CD14-positive monocyte (primary cell): ENCODE results near the gene GARIN1A. TPM values are rescaled to one million over a fixed set of nuclear protein-coding genes. Genes with fewer than 3 reads are reported as not detected.
"Not testable (repeated sequence)": the region's sequence is repeated elsewhere in the genome, so short reads cannot be mapped to it uniquely, and the experiment has no call there.

ENCODE experiments used
- DNase-seq, 3 donors: peaks; one replicate each; pipeline ENCODE4 v3.0.0-alpha.2; 2011 to 2022
- H2AFZ ChIP-seq: 2 replicates; pipeline ENCODE4 v1.6.0; 2012; ENCODE audit warnings: mild to moderate bottlenecking, low read depth, low read length, inconsistent platforms; ENCODE audit not compliant: insufficient read depth, poor library complexity, severe bottlenecking
- H3K27ac ChIP-seq, 2 donors: 1 replicate in 1 of 2; 2 replicates in 1 of 2; pipeline ENCODE4 v1.5.1; 2012 to 2013; ENCODE audit warnings: low read length in 2 of 2, control low read depth in 1 of 2, inconsistent platforms in 1 of 2, low read depth in 1 of 2, mild to moderate bottlenecking in 1 of 2
- H3K27me3 ChIP-seq, 2 donors: one replicate each; pipeline versions ENCODE4 v1.6.0 to v1.6.1; 2011 to 2013; ENCODE audit warnings: low read length in 2 of 2; ENCODE audit not compliant: control insufficient read depth in 2 of 2, insufficient read depth in 2 of 2
- H3K36me3 ChIP-seq, 2 donors: replicated peaks in 1 of 2; 1 replicate in 1 of 2; 2 replicates in 1 of 2; pipeline versions ENCODE4 v1.5.1 to v1.6.1; 2012 to 2013; ENCODE audit warnings: low read length in 2 of 2, control low read depth in 1 of 2, inconsistent platforms in 1 of 2, mild to moderate bottlenecking in 1 of 2; ENCODE audit not compliant: insufficient read depth in 2 of 2, control insufficient read depth in 1 of 2
- H3K4me1 ChIP-seq, 2 donors: 1 replicate in 1 of 2; 2 replicates in 1 of 2; pipeline versions ENCODE4 v1.5.1 to v1.6.1; 2012 to 2013; ENCODE audit warnings: low read length in 2 of 2, control low read depth in 1 of 2, inconsistent platforms in 1 of 2, mild to moderate bottlenecking in 1 of 2, moderate library complexity in 1 of 2; ENCODE audit not compliant: insufficient read depth in 2 of 2, control insufficient read depth in 1 of 2
- H3K4me2 ChIP-seq: replicated peaks from 2 replicates; pipeline ENCODE3; 2012; ENCODE audit warnings: low read length, moderate library complexity, mild to moderate bottlenecking; ENCODE audit not compliant: poor library complexity, severe bottlenecking; ENCODE audit errors: extremely low read depth
- H3K4me3 ChIP-seq, 3 experiments: fragments of 200-600 bp in 1 of 3; sonication (generic) in 1 of 3; replicated peaks in 1 of 3; 1 replicate in 2 of 3; 2 replicates in 1 of 3; pipeline ENCODE4 v1.5.1; 2011 to 2013; ENCODE audit warnings: low read length in 3 of 3, mild to moderate bottlenecking in 3 of 3, control low read depth in 2 of 3, low read depth in 2 of 3, inconsistent platforms in 1 of 3, moderate library complexity in 1 of 3
- H3K79me2 ChIP-seq: 2 replicates; pipeline ENCODE4 v1.6.0; 2012; ENCODE audit warnings: mild to moderate bottlenecking, control low read depth, inconsistent platforms, low read length, moderate library complexity; ENCODE audit not compliant: insufficient read depth
- H3K9ac ChIP-seq: 2 replicates; pipeline ENCODE4 v1.6.0; 2017; ENCODE audit warnings: low read length, mild to moderate bottlenecking; ENCODE audit not compliant: insufficient read depth, poor library complexity, severe bottlenecking
- H3K9me3 ChIP-seq, 2 donors: replicated peaks in 1 of 2; 1 replicate in 1 of 2; 2 replicates in 1 of 2; pipeline versions ENCODE4 v1.5.1 to v1.6.1; 2012 to 2013; ENCODE audit warnings: low read length in 2 of 2, control low read depth in 1 of 2; ENCODE audit not compliant: control insufficient read depth in 1 of 2, insufficient read depth in 1 of 2
- H4K20me1 ChIP-seq: 2 replicates; pipeline ENCODE4 v1.6.0; 2012; ENCODE audit warnings: mild to moderate bottlenecking, low read length, control low read depth, moderate library complexity; ENCODE audit not compliant: insufficient read depth
- H3K27ac Mint-ChIP-seq, 7 donors: one replicate each; pipeline ENCODE4 v1.8.0; 2020; ENCODE audit warnings: mild to moderate bottlenecking in 7 of 7, mixed read lengths in 7 of 7, moderate library complexity in 6 of 7, inconsistent platforms in 2 of 7
- H3K27me3 Mint-ChIP-seq, 3 donors: one replicate each; pipeline ENCODE4 v1.8.0; 2021 to 2022; ENCODE audit warnings: low read depth in 3 of 3, mild to moderate bottlenecking in 3 of 3, mixed read lengths in 3 of 3, moderate library complexity in 3 of 3, inconsistent platforms in 1 of 3
- H3K36me3 Mint-ChIP-seq, 2 donors: one replicate each; pipeline ENCODE4 v1.8.0; 2020; ENCODE audit warnings: mixed read lengths in 2 of 2, inconsistent platforms in 1 of 2, mild to moderate bottlenecking in 1 of 2
- H3K4me1 Mint-ChIP-seq: one replicate; pipeline ENCODE4 v1.8.0; 2020; ENCODE audit warnings: mild to moderate bottlenecking, mixed read lengths
- H3K4me3 Mint-ChIP-seq, 2 donors: one replicate each; pipeline ENCODE4 v1.8.0; 2020; ENCODE audit warnings: mild to moderate bottlenecking in 2 of 2, mixed read lengths in 2 of 2, moderate library complexity in 1 of 2
- H3K9me3 Mint-ChIP-seq, 7 donors: one replicate each; pipeline ENCODE4 v1.8.0; 2020 to 2022; ENCODE audit warnings: mixed read lengths in 7 of 7, mild to moderate bottlenecking in 6 of 7, moderate library complexity in 6 of 7, inconsistent platforms in 2 of 7
- WGBS: methylation state at CpG from one replicate; pipeline ENCODE4 v1.1.5; 2013; ENCODE audit warnings: missing lambda C conversion rate; ENCODE audit not compliant: insufficient coverage; 5-methylcytosine and 5-hydroxymethylcytosine counted together
- intact Hi-C, 2 donors: fragments of 100-400 bp; cut with micrococcal nuclease; formaldehyde crosslinking; loops; one replicate each; pipeline versions ENCODE4 v1.15.0 to v1.15.1; 2023
- polyA minus RNA-seq: library from RNA; depleted of rRNA, polyadenylated mRNA; stranded (reverse); fragments of >200 nt; gene quantifications from 2 replicates; pipeline ENCODE4 v1.2.3, GENCODE V29; 2012
- polyA plus RNA-seq, 3 donors: library from polyadenylated mRNA; depleted of rRNA in 1 of 3; unstranded in 2 of 3; stranded (reverse) in 1 of 3; fragments of 300-500 nt in 2 of 3; fragments of >200 nt in 1 of 3; fragmentation: Illumina TruSeq in 2 of 3; gene quantifications; 1 replicate in 2 of 3; 2 replicates in 1 of 3; pipeline ENCODE4 v1.2.3, GENCODE V29; 2012 to 2021
- total RNA-seq, 12 experiments: library from RNA in 1 of 12; stranded (reverse) in 1 of 12; fragments of 120-200 nt in 1 of 12; gene quantifications; one replicate each; pipeline ENCODE4 v1.2.4 and lab custom pipeline; 2013 to 2026; ENCODE audit warnings: mixed read lengths in 6 of 12, inconsistent platforms in 1 of 12
- TF ChIP-seq, protein P1 (sequence below): fragments of 200-600 bp; IDR thresholded peaks from one replicate; pipeline ENCODE4 v1.8.0; 2022; ENCODE audit warnings: antibody characterized with exemption, mild to moderate bottlenecking

GARIN1A gene
- total RNA-seq (2013), result 0.42 TPM
- polyA plus RNA-seq (1 to 10 TPM in 1 of 3 donors, under 1 TPM in 1, not detected in 1; 0.02 to 1.8 TPM), polyA minus RNA-seq (0.14 and 0.32 TPM in 2 replicates), total RNA-seq (lab: John Stamatoyannopoulos, UW) (1.2 to 15.4 (median 4.2) reads per million in 11 experiments)

GRCh38 chr7:128671992-128672391 is at the start of gene GARIN1A:
GARIN1A (plus strand) TSS chr7:128672292; CDS start chr7:128672398, 106 bp downstream.
- WGBS, result 100% methylated on average over 1 of the region's 4 CpGs
- Histone ChIP-seq H3K27me3 (peaks cover 0 to 2% of the 10 kb centered on the region in 2 donors), H3K79me2 (no peaks in the 10 kb centered on the region), H3K4me1 (no peaks in the 10 kb centered on the region), H3K27ac (no peak within 1 kb of the TSS), H3K9me3 (no peaks in the 10 kb centered on the region), H3K9ac (no peak within 1 kb of the TSS), H2AFZ (no peak within 1 kb of the TSS), H3K4me3 (no peak within 1 kb of the TSS), H3K36me3 (no peaks in the 10 kb centered on the region), H4K20me1 (no peaks in the 10 kb centered on the region), H3K4me2 (no peak within 1 kb of the TSS)
- peak within 1 kb of the TSS in 3 of 7 donors; percentile 15 to 35 (median 33) for H3K27ac Mint-ChIP-seq
- peaks cover 9 to 26% (median 21%) of the 10 kb centered on the region in 3 donors for H3K27me3 Mint-ChIP-seq
- peak within 1 kb of the TSS in 1 of 2 donors; percentile 7 for H3K4me3 Mint-ChIP-seq
- no peaks in the 10 kb centered on the region for H3K9me3 Mint-ChIP-seq
- DNase-seq, result no peak
- no peaks in the 10 kb centered on the region for H3K36me3 Mint-ChIP-seq
- intact Hi-C loops, result no loop called here
- TF ChIP-seq, protein P1, sequence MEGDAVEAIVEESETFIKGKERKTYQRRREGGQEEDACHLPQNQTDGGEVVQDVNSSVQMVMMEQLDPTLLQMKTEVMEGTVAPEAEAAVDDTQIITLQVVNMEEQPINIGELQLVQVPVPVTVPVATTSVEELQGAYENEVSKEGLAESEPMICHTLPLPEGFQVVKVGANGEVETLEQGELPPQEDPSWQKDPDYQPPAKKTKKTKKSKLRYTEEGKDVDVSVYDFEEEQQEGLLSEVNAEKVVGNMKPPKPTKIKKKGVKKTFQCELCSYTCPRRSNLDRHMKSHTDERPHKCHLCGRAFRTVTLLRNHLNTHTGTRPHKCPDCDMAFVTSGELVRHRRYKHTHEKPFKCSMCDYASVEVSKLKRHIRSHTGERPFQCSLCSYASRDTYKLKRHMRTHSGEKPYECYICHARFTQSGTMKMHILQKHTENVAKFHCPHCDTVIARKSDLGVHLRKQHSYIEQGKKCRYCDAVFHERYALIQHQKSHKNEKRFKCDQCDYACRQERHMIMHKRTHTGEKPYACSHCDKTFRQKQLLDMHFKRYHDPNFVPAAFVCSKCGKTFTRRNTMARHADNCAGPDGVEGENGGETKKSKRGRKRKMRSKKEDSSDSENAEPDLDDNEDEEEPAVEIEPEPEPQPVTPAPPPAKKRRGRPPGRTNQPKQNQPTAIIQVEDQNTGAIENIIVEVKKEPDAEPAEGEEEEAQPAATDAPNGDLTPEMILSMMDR, result no peak
- peaks cover 3% of the 10 kb centered on the region for H3K4me1 Mint-ChIP-seq

GRCh38 chr7:128627124-128627523 is 45.0 kb upstream of the GARIN1A start:
- H4K20me1 ChIP-seq, H3K9ac ChIP-seq, DNase-seq, H2AFZ ChIP-seq, H3K4me3 ChIP-seq, intact Hi-C loops, H3K4me1 ChIP-seq, H3K79me2 ChIP-seq, H3K27me3 ChIP-seq, H3K9me3 Mint-ChIP-seq, H3K4me2 ChIP-seq, H3K4me3 Mint-ChIP-seq, H3K27ac ChIP-seq, H3K27me3 Mint-ChIP-seq, H3K9me3 ChIP-seq, H3K4me1 Mint-ChIP-seq, H3K27ac Mint-ChIP-seq: not testable (repeated sequence)
- H3K36me3 Mint-ChIP-seq, result peaks cover 67 to 87% of the 10 kb centered on the region in 2 donors
- WGBS, result no CpG with 5 or more reads among the region's 2 CpGs
- peaks cover 58 to 93% of the 10 kb centered on the region in 2 donors for H3K36me3 ChIP-seq

DNA sequence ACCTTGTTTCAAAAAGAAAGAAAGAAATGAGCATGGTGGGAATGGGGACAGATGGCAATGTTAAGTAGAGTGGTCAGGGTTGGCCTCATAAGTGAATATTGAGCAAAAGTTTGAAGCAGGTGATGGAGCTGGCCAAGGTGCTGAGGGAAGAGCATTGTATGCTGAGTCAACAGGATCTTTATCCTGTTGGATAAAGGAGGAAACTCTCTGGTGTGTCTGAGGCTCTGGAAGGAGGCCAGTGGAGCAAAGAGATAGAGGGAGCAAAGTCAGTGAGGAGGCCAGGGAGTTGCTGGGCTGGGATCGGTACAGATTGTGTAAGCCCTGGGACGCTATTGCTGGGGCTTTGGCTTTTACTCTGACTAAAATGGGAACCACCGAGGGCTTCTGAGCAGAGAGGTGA is 38.2 kb upstream of the GARIN1A start:
- H4K20me1 ChIP-seq, H3K9ac ChIP-seq, H3K27ac ChIP-seq, H3K9me3 Mint-ChIP-seq, H3K4me3 ChIP-seq, H3K27me3 Mint-ChIP-seq, H3K79me2 ChIP-seq, H3K4me1 Mint-ChIP-seq, H3K4me3 Mint-ChIP-seq, H3K9me3 ChIP-seq, H3K4me2 ChIP-seq, intact Hi-C loops, H3K27me3 ChIP-seq, H3K4me1 ChIP-seq, H2AFZ ChIP-seq, DNase-seq: not testable (repeated sequence)
- H3K27ac Mint-ChIP-seq, result peak overlapping the region in 2 of 7 donors; percentile 13 to 70
- WGBS, result no CpG with 5 or more reads among the region's 3 CpGs
- peaks cover 63 to 78% of the 10 kb centered on the region in 2 donors for H3K36me3 Mint-ChIP-seq
- H3K36me3 ChIP-seq, result peaks cover 49 to 78% of the 10 kb centered on the region in 2 donors

DNA sequence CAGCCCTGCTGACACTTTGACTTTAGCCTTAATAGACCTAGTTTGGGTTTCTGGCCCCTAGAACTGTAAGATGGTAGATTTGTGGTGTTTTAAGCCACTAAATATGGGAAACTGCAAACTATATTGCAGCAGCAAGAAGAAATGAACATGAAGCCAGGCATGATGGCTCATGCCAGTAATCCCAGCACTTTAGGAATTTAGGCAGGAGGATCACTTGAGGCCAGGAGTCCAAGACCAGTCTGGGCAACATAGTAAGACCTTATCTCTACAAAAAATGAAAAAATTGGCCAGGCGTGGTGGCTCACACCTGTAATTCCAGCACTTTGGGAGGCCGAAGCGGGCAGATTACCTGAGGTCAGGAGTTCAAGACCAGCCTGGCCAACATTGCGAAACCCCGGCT is 26.9 kb upstream of the GARIN1A start:
- H3K9ac ChIP-seq, H3K27ac ChIP-seq, H2AFZ ChIP-seq, H3K9me3 Mint-ChIP-seq, H3K4me1 Mint-ChIP-seq, H3K79me2 ChIP-seq, H3K4me2 ChIP-seq, DNase-seq, H3K4me3 Mint-ChIP-seq, H4K20me1 ChIP-seq, intact Hi-C loops, H3K27me3 Mint-ChIP-seq, H3K27me3 ChIP-seq, H3K4me1 ChIP-seq, H3K9me3 ChIP-seq, H3K4me3 ChIP-seq: not testable (repeated sequence)
- peak overlapping the region in 1 of 7 donors; percentile 15 for H3K27ac Mint-ChIP-seq
- H3K36me3 ChIP-seq, result peaks cover 29 to 57% of the 10 kb centered on the region in 2 donors
- peaks cover 43 to 65% of the 10 kb centered on the region in 2 donors for H3K36me3 Mint-ChIP-seq
- WGBS, result no CpG with 5 or more reads among the region's 5 CpGs
